Activated B cell treated with CpG ODN at 0.5 μM for 24 hours (primary cell): Measurements from ENCODE around the gene UBE2V1. TPM values are rescaled to one million over a fixed set of nuclear protein-coding genes. Genes with fewer than 3 reads are reported as not detected.
"Not testable (repeated sequence)": the region's sequence is repeated elsewhere in the genome, so short reads cannot be mapped to it uniquely, and the experiment has no call there.

Source experiments
- ATAC-seq: fragments of 200-7000 bp; cut with Tn5 transposase; one replicate; pipeline ENCODE4 v1.10.0; 2021; ENCODE audit warnings: low read depth, mild to moderate bottlenecking, moderate library complexity
- CTCF ChIA-PET: fragments of 350-600 bp; sonication (Branson Sonifier 250); formaldehyde crosslinking; loops from one replicate; lab custom pipeline; 2021; ENCODE audit warnings: antibody characterized with exemption; lab: Charles Lee
- POLR2A ChIA-PET: fragments of 350-600 bp; sonication (Branson Sonifier 250); formaldehyde crosslinking; loops from one replicate; lab custom pipeline; 2021; ENCODE audit warnings: antibody characterized with exemption; lab: Charles Lee
- DNase-seq: peaks from one replicate; pipeline ENCODE4 v3.0.0; 2022
- H3K27ac Mint-ChIP-seq: one replicate; pipeline ENCODE4 v1.8.0; 2020; ENCODE audit warnings: mixed read lengths
- H3K27me3 Mint-ChIP-seq: one replicate; pipeline ENCODE4 v1.8.0; 2021; ENCODE audit warnings: mixed read lengths
- H3K36me3 Mint-ChIP-seq: one replicate; pipeline ENCODE4 v1.8.0; 2021; ENCODE audit warnings: low read depth, mixed read lengths
- H3K4me1 Mint-ChIP-seq: one replicate; pipeline ENCODE4 v1.8.0; 2021; ENCODE audit warnings: mixed read lengths
- H3K4me3 Mint-ChIP-seq: one replicate; pipeline ENCODE4 v1.8.0; 2020; ENCODE audit warnings: mild to moderate bottlenecking, mixed read lengths
- H3K9me3 Mint-ChIP-seq: one replicate; pipeline ENCODE4 v1.8.0; 2020; ENCODE audit warnings: mixed read lengths
- intact Hi-C: fragments of 100-400 bp; cut with micrococcal nuclease; formaldehyde crosslinking; loops from one replicate; pipeline ENCODE4 v1.15.1; 2024
- total RNA-seq: library from RNA; stranded (reverse); gene quantifications from 2 replicates; pipeline ENCODE4 v1.2.3, GENCODE V29; 2022
- TF ChIP-seq, protein P1 (sequence below): fragments of 200-600 bp; IDR thresholded peaks from one replicate; pipeline ENCODE4 v1.8.0; 2022; ENCODE audit warnings: antibody characterized with exemption, mild to moderate bottlenecking

Gene UBE2V1
- total RNA-seq = 147 and 166 TPM in 2 replicates

DNA sequence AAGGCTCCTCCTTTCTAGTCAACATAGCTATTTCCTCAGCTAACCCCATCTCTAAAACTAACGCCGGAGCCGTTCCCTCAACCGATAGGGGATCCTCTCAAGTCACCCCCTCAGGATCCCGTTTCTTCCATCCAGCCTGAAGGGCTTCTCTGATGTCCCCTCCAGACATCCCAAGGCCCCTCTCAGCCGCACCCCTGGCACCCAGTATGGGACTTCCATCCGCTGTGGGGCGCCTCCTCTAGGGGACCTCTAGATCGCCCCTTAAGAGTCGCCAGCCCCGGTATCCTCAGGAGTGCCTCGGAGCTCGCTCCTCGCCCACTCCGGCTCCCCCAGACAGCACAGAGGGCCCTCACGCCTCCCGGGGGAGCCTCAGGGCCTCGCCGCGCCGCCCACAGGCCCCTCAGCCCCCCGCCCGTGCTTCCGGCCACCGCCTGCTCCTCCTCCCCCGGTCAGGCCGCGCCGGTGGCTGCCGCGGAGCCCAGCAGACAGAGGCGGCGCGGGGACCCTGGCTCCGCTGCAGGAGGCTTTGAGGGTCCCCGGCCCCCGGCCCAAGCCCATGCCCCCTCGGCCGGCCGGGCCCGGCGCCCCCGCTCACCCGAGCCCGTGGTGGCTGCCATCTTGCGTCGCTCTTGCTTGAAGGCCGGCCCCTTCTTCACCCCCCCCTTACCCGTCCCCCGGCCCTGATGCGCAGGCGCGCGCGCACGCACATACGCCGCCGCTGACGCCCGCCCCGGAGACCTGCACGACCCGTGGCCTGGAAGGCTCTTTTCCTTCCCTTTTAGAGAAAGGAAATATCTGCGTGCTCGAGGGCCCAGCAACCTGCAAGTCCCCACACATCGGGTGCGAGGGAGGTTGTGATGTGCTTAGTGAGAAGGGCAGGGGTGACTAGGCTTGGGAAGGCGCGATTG lies at the start of gene UBE2V1:
TSS of gene UBE2V1 (minus strand) at position 639 of the 908 bp plus-strand sequence. CDS start at position 617, 22 bp downstream.
- peak within 1 kb of the TSS; percentile 98 for H3K4me3 Mint-ChIP-seq
- peak; percentile 90 for DNase-seq
- ATAC-seq = peak; percentile 78
- peak within 1 kb of the TSS; percentile 92 for H3K27ac Mint-ChIP-seq
- H3K9me3 Mint-ChIP-seq = no peaks in the 10 kb centered on the region
- H3K4me1 Mint-ChIP-seq = peaks cover 82% of the 10 kb centered on the region
- ChIA-PET POLR2A (interaction anchor here (0.6 to 2.2 kb wide), 5 partner anchors 9 to 359 kb away, joined by 3 to 13 read pairs (median 3); partner anchors contain the start of gene PEDS1), CTCF (interaction anchor here (0.7 to 1.8 kb wide), 3 partner anchors 27 to 134 kb away, joined by 3 to 6 read pairs (median 4); no protein-coding TSS in a partner anchor)
- peaks cover 21% of the 10 kb centered on the region for H3K36me3 Mint-ChIP-seq
- TF ChIP-seq, protein P1, sequence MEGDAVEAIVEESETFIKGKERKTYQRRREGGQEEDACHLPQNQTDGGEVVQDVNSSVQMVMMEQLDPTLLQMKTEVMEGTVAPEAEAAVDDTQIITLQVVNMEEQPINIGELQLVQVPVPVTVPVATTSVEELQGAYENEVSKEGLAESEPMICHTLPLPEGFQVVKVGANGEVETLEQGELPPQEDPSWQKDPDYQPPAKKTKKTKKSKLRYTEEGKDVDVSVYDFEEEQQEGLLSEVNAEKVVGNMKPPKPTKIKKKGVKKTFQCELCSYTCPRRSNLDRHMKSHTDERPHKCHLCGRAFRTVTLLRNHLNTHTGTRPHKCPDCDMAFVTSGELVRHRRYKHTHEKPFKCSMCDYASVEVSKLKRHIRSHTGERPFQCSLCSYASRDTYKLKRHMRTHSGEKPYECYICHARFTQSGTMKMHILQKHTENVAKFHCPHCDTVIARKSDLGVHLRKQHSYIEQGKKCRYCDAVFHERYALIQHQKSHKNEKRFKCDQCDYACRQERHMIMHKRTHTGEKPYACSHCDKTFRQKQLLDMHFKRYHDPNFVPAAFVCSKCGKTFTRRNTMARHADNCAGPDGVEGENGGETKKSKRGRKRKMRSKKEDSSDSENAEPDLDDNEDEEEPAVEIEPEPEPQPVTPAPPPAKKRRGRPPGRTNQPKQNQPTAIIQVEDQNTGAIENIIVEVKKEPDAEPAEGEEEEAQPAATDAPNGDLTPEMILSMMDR = no peak
- H3K27me3 Mint-ChIP-seq = no peaks in the 10 kb centered on the region
- intact Hi-C loops = loop anchor here (1.0 kb wide), 3 partner anchors 35 to 176 kb away; partner anchors contain the start of genes PEDS1 and RNF114

DNA sequence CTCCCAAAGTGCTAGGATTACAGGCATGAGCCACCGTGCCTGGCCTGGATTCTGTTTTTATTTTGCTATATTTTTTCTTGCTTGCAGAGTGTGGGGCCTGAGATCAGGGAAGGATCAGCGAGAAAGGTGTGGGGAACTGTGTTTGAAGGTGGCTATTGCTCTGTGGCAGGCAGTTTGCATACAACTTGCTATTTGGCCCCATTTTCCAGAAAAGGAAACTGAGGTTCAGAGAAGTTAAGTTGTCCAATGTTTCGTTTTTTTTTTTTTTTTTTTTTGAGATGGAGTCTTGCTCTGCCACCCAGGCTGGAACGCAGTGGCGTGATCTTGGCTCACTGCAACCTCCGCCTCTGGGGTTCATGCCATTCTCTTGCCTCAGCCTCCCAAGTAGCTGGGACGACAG lies 48.5 kb upstream of the UBE2V1 start:
- peak overlapping the region; percentile 14 for H3K27ac Mint-ChIP-seq
- H3K9me3 Mint-ChIP-seq, H3K27me3 Mint-ChIP-seq, intact Hi-C loops, H3K36me3 Mint-ChIP-seq, POLR2A ChIA-PET, DNase-seq, H3K4me3 Mint-ChIP-seq, CTCF ChIA-PET, H3K4me1 Mint-ChIP-seq, ATAC-seq: not testable (repeated sequence)

DNA sequence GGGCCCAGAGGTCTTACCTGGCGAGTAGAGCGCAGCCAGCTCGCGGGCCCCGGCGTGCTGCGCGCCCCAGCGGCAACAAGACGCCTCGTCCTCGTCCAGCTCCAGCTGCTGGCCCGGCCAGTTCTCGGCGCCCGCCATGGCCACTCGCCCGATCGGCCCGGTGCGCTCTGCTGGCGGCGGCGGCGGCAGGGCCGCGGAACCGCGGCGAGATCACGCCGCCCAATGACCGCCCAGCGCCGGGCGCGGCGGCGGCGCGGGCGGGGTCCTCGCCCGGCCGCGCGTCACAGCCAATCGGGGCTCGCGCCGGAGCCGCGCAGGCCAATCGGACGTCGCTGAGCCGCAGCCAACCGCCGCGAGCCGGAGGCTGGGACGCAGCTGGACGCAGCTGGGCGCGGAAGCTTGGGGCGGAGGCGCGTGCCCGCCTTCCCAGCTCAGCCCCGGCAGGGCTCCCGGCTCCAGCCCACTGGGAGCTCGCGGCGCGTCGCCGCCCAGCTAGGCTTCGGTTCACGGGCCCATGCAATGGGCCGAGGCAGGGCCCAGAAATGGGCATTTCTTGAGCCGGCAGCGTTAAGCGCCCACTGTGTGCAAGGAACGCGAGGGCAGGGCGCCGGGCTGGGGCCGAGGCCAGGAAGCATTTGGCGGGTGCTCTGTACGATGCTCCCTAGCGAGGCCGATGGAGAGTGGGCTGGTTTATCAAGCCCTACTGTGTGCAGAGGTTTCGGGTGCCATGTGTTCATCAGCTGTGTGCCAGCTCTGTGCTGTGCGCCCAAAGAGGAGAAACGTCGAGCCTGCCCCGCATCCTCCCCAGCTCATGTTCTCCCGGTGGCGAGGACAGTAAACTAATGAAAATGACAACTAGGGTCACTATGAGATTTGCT lies 40.8 kb upstream of the UBE2V1 start, which contains the start of gene PEDS1:
TSS of gene PEDS1 (minus strand) at position 224 of the 878 bp plus-strand sequence. CDS start at position 138, 86 bp downstream.
- TF ChIP-seq, protein P1 = no peak
- POLR2A ChIA-PET = interaction anchor here (0.6 to 2.6 kb wide), 13 partner anchors 9 to 340 kb away, joined by 3 to 15 read pairs (median 9); partner anchors contain the start of genes RNF114 and UBE2V1
- H3K36me3 Mint-ChIP-seq = peaks cover 12% of the 10 kb centered on the region
- H3K4me3 Mint-ChIP-seq = peak within 1 kb of the TSS; percentile 85
- H3K27ac Mint-ChIP-seq = peak within 1 kb of the TSS; percentile 59
- ATAC-seq (peak; percentile 98), DNase-seq (peak; percentile 78)
- intact Hi-C loops = loop anchor here (1.0 kb wide), 2 partner anchors 13 to 40 kb away; partner anchors contain the start of gene UBE2V1
- CTCF ChIA-PET = interaction anchor here (0.5 to 3.1 kb wide), 10 partner anchors 9 to 113 kb away, joined by 3 to 29 read pairs (median 6); no protein-coding TSS in a partner anchor
- H3K27me3 Mint-ChIP-seq = no peaks in the 10 kb centered on the region
- H3K9me3 Mint-ChIP-seq = no peaks in the 10 kb centered on the region
- peaks cover 36% of the 10 kb centered on the region for H3K4me1 Mint-ChIP-seq

DNA sequence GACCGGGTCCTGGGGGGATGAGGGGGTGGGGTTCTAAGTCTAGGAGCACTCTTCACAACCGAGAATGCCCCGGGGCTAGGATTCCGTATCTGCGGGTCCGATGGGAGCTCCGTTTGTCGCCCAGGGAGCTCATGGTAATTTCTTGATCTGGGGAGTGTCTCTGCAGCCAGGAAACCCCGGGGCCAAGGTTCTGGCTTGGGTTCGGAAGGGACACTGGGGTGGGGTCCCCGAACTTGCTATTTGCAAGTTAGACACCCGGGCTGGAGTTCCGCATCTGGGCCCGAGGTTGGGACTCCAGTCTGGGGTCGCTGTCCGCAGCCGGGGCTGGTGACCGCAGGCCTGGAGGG lies 40.2 kb upstream of the UBE2V1 start:
- DNase-seq (no peak), ATAC-seq (no peak)
- CTCF ChIA-PET = interaction anchor here (0.7 to 3.1 kb wide), 8 partner anchors 9 to 82 kb away, joined by 3 to 29 read pairs (median 7); no protein-coding TSS in a partner anchor
- Mint-ChIP-seq H3K27me3 (no peaks in the 10 kb centered on the region), H3K4me1 (peaks cover 41% of the 10 kb centered on the region), H3K36me3 (peaks cover 16% of the 10 kb centered on the region), H3K27ac (peak overlapping the region; percentile 59), H3K4me3 (peak overlapping the region; percentile 85), H3K9me3 (no peaks in the 10 kb centered on the region)
- POLR2A ChIA-PET = interaction anchor here (0.7 to 2.6 kb wide), 11 partner anchors 9 to 340 kb away, joined by 3 to 15 read pairs (median 10); partner anchors contain the start of genes RNF114 and UBE2V1
- TF ChIP-seq, protein P1 = no peak
- intact Hi-C loops = loop anchor here (1.0 kb wide), 2 partner anchors 13 to 40 kb away; partner anchors contain the start of gene UBE2V1
